Measurements from ENCODE around the gene GUCY1A1.
"Not testable (repeated sequence)": the region's sequence is repeated elsewhere in the genome, so short reads cannot be mapped to it uniquely, and the experiment has no call there.

The GUCY1A1 gene, protein sequence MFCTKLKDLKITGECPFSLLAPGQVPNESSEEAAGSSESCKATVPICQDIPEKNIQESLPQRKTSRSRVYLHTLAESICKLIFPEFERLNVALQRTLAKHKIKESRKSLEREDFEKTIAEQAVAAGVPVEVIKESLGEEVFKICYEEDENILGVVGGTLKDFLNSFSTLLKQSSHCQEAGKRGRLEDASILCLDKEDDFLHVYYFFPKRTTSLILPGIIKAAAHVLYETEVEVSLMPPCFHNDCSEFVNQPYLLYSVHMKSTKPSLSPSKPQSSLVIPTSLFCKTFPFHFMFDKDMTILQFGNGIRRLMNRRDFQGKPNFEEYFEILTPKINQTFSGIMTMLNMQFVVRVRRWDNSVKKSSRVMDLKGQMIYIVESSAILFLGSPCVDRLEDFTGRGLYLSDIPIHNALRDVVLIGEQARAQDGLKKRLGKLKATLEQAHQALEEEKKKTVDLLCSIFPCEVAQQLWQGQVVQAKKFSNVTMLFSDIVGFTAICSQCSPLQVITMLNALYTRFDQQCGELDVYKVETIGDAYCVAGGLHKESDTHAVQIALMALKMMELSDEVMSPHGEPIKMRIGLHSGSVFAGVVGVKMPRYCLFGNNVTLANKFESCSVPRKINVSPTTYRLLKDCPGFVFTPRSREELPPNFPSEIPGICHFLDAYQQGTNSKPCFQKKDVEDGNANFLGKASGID

GRCh38 chr4:155666344-155667221 is at the start of gene GUCY1A1:
Gene GUCY1A1 (plus strand): TSS chr4:155666848. CDS start chr4:155696868, 30,020 bp downstream.
- DNase-seq, result no peak

DNA sequence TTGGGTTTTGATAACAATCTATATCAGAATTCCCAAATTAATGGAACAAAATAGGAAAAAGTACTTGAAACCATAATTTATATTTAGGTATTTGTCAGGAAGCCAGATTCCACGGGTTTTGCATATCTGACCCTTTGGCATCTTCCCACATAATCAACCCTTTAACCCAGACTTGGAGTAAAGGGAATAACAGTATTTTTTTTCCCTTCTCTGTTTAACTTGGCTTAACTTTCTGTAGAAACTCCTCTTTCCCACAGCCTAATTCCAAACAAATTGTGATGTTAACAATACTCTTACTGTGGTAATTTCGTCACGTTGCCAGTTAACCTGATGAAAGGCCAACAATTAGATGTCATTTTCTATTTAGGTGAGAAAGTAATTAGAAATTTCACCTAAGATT is 49.4 kb upstream of the GUCY1A1 start:
- no peak for DNase-seq

DNA sequence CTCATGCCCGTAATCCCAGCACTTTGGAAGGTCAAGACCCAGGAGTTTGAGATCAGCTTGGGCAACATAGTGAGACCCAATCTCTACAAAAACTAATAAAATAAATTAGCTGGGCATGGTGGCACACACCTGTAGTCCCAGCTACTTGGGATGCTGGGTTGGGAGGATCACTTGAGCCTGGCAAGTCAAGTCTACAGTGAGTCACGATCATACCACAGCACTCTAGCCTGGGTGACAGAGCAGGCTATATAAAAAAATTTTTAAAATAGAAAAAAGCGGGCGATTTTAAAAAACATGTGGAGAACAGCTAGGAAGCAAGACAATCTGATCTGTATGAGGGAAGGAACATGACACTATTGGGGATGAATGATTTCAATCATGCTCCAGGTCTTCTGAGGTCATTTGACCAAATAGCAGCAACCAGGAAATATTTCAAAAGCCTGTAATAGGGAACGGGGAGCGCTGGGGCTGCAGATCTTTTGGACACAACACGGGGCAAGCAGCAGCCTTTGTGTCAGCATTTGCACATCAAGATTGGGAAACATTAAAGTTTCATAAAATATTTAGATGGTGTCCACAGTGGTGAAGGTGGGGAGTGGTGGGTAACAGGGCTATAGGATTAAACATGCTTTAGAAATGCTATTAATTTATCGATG is 48.3 kb upstream of the GUCY1A1 start:
- no peak for DNase-seq

- DNase-seq, result no peak
Observed at GRCh38 chr4:155620637-155621036, 46.0 kb upstream of the GUCY1A1 start.

DNA sequence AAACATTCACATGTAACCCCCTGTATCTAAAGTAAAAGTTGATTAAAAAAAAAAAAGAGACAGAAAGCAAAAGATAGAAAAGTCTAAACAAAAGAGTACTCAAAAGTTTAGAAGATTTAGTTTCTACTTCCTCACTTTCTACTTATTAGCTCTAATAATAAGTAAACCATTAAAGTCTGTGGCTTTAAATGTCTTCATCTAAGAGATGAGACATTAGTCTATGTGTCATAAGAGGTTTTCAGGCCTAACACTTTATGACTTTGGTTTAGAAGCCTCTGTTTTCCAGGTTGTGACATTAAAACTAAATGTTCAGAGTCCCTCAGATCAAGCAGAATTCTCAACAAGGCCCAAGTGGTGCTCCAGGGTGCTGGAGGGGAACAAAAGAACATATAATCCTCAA is 42.2 kb upstream of the GUCY1A1 start:
- no peak for DNase-seq

DNA sequence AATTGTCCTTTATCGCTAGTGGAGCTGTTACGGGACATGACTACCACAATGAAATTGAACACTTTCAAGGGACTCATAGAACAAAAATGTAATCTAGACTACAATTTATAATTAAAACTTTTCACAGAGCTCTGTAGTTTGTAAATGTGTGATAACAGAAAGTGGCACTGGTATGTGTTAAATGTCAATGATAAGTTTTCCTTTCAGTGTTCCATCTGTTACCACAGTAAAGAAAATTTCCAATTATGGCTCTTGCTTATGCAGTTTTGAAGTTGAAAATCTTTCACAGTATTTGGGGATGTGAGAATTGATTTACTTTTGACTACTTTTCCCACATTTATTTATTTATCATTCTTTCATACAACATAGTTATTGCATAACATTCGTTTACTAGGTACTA is 40.1 kb upstream of the GUCY1A1 start:
- DNase-seq, result no peak

DNA sequence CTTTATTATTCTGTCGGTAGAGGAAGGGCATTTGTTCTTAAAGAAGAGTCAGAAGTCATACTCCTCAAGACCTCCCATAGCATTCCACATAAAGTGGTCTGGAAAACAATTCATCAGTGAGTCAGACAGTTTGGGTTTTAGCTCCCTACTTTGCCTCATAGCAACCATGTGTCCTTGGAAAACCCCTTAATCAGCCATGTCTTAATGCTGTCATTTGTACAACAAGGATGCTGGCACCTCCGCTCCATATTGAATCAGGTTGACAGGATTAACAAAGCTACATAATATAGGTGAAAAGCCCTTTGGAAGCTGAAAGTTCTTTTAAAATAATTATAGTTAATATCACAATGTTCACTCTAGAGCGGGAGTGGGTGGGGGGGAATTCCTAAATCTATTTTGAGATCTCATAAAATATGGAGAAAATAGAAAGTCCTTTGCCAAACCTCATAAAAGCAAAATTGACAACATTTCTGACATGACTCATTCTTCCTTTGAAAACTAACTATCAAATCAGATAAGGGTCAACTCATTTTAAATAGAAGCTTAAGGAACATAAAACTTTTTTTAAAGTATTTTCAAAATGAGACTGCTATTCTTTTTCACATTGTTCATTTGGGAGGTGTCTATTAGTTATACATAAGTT is 37.3 kb upstream of the GUCY1A1 start:
- no peak for DNase-seq

- DNase-seq, result no peak
Observed at GRCh38 chr4:155629956-155630355, 36.7 kb upstream of the GUCY1A1 start.

DNA sequence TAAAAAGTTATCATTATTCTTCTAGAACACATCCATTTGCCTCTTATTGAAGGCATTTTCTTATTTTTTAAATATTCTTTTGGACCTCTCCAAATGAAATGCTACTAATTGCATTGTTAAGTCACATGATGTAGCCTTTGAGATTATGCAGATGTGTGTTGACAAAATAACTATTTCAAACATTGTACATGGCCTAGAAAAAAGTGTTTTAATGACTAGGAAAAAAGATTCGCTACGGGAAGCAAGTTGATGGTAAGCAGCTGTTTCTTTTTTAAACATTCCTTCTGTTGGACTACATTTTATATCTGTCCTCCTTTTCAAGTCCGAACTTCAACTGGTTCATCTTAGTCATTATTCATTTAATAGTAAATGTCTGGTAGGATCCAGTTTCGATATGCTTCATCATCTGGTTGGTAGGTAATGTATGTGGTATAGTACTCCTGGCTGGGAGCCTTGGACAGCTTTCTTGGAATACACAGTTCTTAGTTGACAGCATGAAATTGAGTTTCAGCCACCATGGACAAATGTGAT is 34.3 kb upstream of the GUCY1A1 start:
- DNase-seq, result no peak

- no peak for DNase-seq
Observed at GRCh38 chr4:155638195-155638965, 28.3 kb upstream of the GUCY1A1 start.

DNA sequence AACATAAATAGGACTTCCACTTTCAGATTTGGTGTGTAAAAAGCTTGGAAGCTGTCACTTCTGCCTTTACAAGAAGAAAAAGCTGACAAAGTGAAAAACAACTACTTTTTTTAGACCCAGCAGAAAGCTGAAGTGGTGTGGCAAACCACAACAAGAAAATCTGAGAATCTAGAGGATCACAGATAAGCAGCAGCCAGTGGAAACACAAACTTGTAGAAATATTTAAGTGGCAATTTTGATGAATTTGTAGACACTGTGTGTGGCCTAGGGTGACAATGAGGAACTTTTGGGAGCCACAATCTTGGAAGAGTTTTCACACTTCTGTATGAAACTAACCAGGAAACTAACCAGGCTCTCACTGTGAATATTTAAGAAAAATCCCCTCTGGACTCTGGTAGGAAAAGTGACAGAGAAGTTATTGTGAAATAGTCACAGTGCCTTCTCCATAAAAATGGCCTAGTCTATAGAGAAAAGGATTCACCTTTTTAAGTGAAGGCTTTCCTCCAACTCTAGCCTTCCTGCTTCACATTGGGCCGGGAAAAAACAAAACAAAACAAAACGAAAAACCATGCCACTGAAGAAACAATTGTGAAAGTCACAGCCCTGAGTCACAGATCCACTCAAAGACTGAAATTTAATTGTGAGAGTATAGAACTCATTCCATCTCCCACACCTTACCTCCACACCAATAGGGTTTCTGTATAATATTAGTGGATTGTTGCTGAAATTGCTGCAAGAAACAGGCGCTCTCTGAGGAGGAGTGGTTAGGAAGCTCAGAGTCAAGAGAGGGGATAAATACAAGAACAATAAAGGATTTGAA is 26.7 kb upstream of the GUCY1A1 start:
- DNase-seq, result no peak

DNA sequence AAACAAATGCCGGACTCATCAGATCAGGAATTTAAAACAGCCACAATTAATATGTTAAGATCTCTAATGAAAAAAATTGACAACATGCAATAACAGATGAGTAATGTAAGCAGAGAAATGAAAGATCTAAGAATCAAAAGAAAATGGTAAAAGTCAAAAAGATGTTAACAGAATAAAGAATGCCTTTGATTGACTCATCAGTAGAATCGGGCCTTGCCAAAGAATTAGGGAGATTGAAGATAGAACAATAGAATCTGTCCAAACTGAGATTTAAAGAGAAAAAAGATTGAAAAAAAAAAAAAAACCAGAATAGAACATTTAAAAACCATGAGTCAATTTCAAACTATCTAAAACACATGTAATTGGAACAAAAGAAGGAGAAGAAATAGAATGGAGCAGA is 25.9 kb upstream of the GUCY1A1 start:
- no peak for DNase-seq

- DNase-seq, result no peak
Observed at GRCh38 chr4:155643087-155643486, 23.6 kb upstream of the GUCY1A1 start.

GRCh38 chr4:155646001-155646400 is 20.6 kb upstream of the GUCY1A1 start:
- no peak for DNase-seq

GRCh38 chr4:155650785-155651184 is 15.9 kb upstream of the GUCY1A1 start:
- DNase-seq, result not testable (repeated sequence)

- DNase-seq, result no peak
Observed at GRCh38 chr4:155653052-155653451, 13.6 kb upstream of the GUCY1A1 start.

- DNase-seq, result no peak
Observed at GRCh38 chr4:155656025-155656424, 10.6 kb upstream of the GUCY1A1 start.

DNA sequence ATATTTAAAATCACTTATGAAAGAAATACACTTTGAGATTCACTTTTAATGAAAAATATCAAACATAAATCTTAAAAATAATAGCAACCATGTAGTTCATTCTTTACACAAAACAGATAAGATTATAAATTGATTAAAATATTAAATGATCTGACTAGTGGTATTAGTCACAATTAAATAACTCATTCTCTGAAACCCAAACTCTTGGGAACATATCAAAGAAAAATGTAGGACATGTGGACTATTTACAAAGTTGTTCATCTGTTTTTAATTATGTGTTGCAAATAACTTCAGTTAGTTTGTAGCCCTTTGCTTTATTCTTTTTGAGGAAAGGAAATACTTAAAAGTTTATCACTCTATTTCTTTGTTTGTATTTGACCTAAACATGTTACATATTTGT is 9.5 kb upstream of the GUCY1A1 start:
- no peak for DNase-seq

GRCh38 chr4:155657985-155658680 is 8.5 kb upstream of the GUCY1A1 start:
- no peak for DNase-seq

GRCh38 chr4:155658681-155659064 is 8.0 kb upstream of the GUCY1A1 start:
- DNase-seq, result no peak

Data from CD4-positive, alpha-beta T cell treated with Interleukin-15 for 1 hour (primary cell).